ENCODE data around the gene ZNF737.
"Not testable (repeated sequence)": the region's sequence is repeated elsewhere in the genome, so short reads cannot be mapped to it uniquely, and the experiment has no call there.

The ZNF737 gene

GRCh38 chr19:20530303-20530702 lies 35.3 kb downstream of the ZNF737 start:
- peaks cover 60% of the 10 kb centered on the region for H3K9me3 ChIP-seq (ENCODE audit: control insufficient read depth, low read length)
- not testable (repeated sequence) for H3K36me3 ChIP-seq (ENCODE audit: control insufficient read depth in 1 of 2, insufficient read depth in 2 of 2, low read depth in 1 of 2, low read length in 2 of 2); DNase-seq; H3K4me2 ChIP-seq (ENCODE audit: low read length, poor library complexity, severe bottlenecking); H2AFZ ChIP-seq (ENCODE audit: low read depth, low read length); H3K14ac ChIP-seq (ENCODE audit: low read length in 2 of 2); H3K27me3 ChIP-seq (ENCODE audit: control insufficient read depth in 1 of 2, insufficient read depth in 1 of 2, low read length in 2 of 2); H2BK12ac ChIP-seq (ENCODE audit: low read length in 2 of 2); H4K91ac ChIP-seq (ENCODE audit: low read length); H3K4me1 ChIP-seq (ENCODE audit: control insufficient read depth, insufficient read depth, low read depth, low read length); H4K8ac ChIP-seq (ENCODE audit: low read length); H3K4ac ChIP-seq (ENCODE audit: low read depth in 1 of 2, low read length in 2 of 2); H2BK120ac ChIP-seq (ENCODE audit: low read depth, low read length); H2BK15ac ChIP-seq (ENCODE audit: low read depth, poor library complexity, severe bottlenecking); H3K79me1 ChIP-seq (replicated peaks; ENCODE audit: low read length, poor library complexity, severe bottlenecking); H3K4me3 ChIP-seq (ENCODE audit: insufficient read depth in 1 of 2, low read depth in 1 of 2, low read length in 2 of 2); H3K18ac ChIP-seq (ENCODE audit: low read depth in 1 of 2, low read length in 2 of 2); H3K9ac ChIP-seq (ENCODE audit: low read length); H3K23ac ChIP-seq (ENCODE audit: low read length in 2 of 2); H2BK5ac ChIP-seq (ENCODE audit: low read depth, low read length, poor library complexity, severe bottlenecking); H2AK5ac ChIP-seq (ENCODE audit: low read length, severe bottlenecking); H3K27ac ChIP-seq (ENCODE audit: low read length, poor library complexity, severe bottlenecking)
- WGBS: 100% methylated on average over 6 of the region's 29 CpGs

- Histone ChIP-seq H3K79me1 (replicated peaks; ENCODE audit: low read length, poor library complexity, severe bottlenecking) (no peaks in the 10 kb centered on the region), H3K9ac (ENCODE audit: low read length) (no peak overlapping the region), H3K14ac (ENCODE audit: low read length in 2 of 2) (no peak overlapping the region), H3K27me3 (ENCODE audit: control insufficient read depth in 1 of 2, insufficient read depth in 1 of 2, low read length in 2 of 2) (no peaks in the 10 kb centered on the region), H2BK120ac (ENCODE audit: low read depth, low read length) (no peak overlapping the region), H2BK5ac (ENCODE audit: low read depth, low read length, poor library complexity, severe bottlenecking) (no peak overlapping the region), H2BK12ac (ENCODE audit: low read length in 2 of 2) (no peak overlapping the region), H3K4me3 (ENCODE audit: insufficient read depth in 1 of 2, low read depth in 1 of 2, low read length in 2 of 2) (no peak overlapping the region), H3K23ac (ENCODE audit: low read length in 2 of 2) (no peak overlapping the region), H2AK5ac (ENCODE audit: low read length, severe bottlenecking) (no peak overlapping the region), H3K27ac (ENCODE audit: low read length, poor library complexity, severe bottlenecking) (no peak overlapping the region), H3K9me3 (ENCODE audit: control insufficient read depth, low read length) (peaks cover 54% of the 10 kb centered on the region), H4K8ac (ENCODE audit: low read length) (no peak overlapping the region), H3K18ac (ENCODE audit: low read depth in 1 of 2, low read length in 2 of 2) (no peak overlapping the region), H2BK15ac (ENCODE audit: low read depth, poor library complexity, severe bottlenecking) (no peak overlapping the region), H3K4me1 (ENCODE audit: control insufficient read depth, insufficient read depth, low read depth, low read length) (no peaks in the 10 kb centered on the region), H3K4ac (ENCODE audit: low read depth in 1 of 2, low read length in 2 of 2) (no peak overlapping the region), H3K4me2 (ENCODE audit: low read length, poor library complexity, severe bottlenecking) (no peak overlapping the region), H4K91ac (ENCODE audit: low read length) (no peak overlapping the region), H2AFZ (ENCODE audit: low read depth, low read length) (no peak overlapping the region), H3K36me3 (ENCODE audit: control insufficient read depth in 1 of 2, insufficient read depth in 2 of 2, low read depth in 1 of 2, low read length in 2 of 2) (no peaks in the 10 kb centered on the region)
- WGBS: 74% methylated on average over 5 of the region's 5 CpGs
- no peak for DNase-seq
These were observed 52.2 kb downstream of the ZNF737 start for GRCh38 chr19:20513189-20513904.

- Histone ChIP-seq H4K8ac (ENCODE audit: low read length) (no peak overlapping the region), H3K27me3 (ENCODE audit: control insufficient read depth in 1 of 2, insufficient read depth in 1 of 2, low read length in 2 of 2) (no peaks in the 10 kb centered on the region), H2AFZ (ENCODE audit: low read depth, low read length) (no peak overlapping the region), H3K4me2 (ENCODE audit: low read length, poor library complexity, severe bottlenecking) (no peak overlapping the region), H3K4me1 (ENCODE audit: control insufficient read depth, insufficient read depth, low read depth, low read length) (no peaks in the 10 kb centered on the region), H2BK5ac (ENCODE audit: low read depth, low read length, poor library complexity, severe bottlenecking) (no peak overlapping the region), H3K4ac (ENCODE audit: low read depth in 1 of 2, low read length in 2 of 2) (no peak overlapping the region), H2BK120ac (ENCODE audit: low read depth, low read length) (no peak overlapping the region), H3K79me1 (replicated peaks; ENCODE audit: low read length, poor library complexity, severe bottlenecking) (no peaks in the 10 kb centered on the region), H3K9ac (ENCODE audit: low read length) (no peak overlapping the region), H3K9me3 (ENCODE audit: control insufficient read depth, low read length) (peaks cover 76% of the 10 kb centered on the region), H3K36me3 (ENCODE audit: control insufficient read depth in 1 of 2, insufficient read depth in 2 of 2, low read depth in 1 of 2, low read length in 2 of 2) (no peaks in the 10 kb centered on the region), H3K23ac (ENCODE audit: low read length in 2 of 2) (no peak overlapping the region), H2BK15ac (ENCODE audit: low read depth, poor library complexity, severe bottlenecking) (no peak overlapping the region), H3K27ac (ENCODE audit: low read length, poor library complexity, severe bottlenecking) (no peak overlapping the region), H3K14ac (ENCODE audit: low read length in 2 of 2) (no peak overlapping the region), H3K18ac (ENCODE audit: low read depth in 1 of 2, low read length in 2 of 2) (no peak overlapping the region), H4K91ac (ENCODE audit: low read length) (no peak overlapping the region), H2BK12ac (ENCODE audit: low read length in 2 of 2) (no peak overlapping the region), H2AK5ac (ENCODE audit: low read length, severe bottlenecking) (no peak overlapping the region), H3K4me3 (ENCODE audit: insufficient read depth in 1 of 2, low read depth in 1 of 2, low read length in 2 of 2) (no peak overlapping the region)
- WGBS: no CpG with 5 or more reads among the region's 1 CpG
- DNase-seq: no peak
These were observed 62.1 kb downstream of the ZNF737 start for GRCh38 chr19:20503476-20503875.
